ENCODE measurements around the gene TLE4.
"Not testable (repeated sequence)": the region's sequence is repeated elsewhere in the genome, so short reads cannot be mapped to it uniquely, and the experiment has no call there.

GRCh38 chr9:79544375-79544774 is 27.4 kb upstream of the TLE4 start:
- TF ChIP-seq, protein P1, sequence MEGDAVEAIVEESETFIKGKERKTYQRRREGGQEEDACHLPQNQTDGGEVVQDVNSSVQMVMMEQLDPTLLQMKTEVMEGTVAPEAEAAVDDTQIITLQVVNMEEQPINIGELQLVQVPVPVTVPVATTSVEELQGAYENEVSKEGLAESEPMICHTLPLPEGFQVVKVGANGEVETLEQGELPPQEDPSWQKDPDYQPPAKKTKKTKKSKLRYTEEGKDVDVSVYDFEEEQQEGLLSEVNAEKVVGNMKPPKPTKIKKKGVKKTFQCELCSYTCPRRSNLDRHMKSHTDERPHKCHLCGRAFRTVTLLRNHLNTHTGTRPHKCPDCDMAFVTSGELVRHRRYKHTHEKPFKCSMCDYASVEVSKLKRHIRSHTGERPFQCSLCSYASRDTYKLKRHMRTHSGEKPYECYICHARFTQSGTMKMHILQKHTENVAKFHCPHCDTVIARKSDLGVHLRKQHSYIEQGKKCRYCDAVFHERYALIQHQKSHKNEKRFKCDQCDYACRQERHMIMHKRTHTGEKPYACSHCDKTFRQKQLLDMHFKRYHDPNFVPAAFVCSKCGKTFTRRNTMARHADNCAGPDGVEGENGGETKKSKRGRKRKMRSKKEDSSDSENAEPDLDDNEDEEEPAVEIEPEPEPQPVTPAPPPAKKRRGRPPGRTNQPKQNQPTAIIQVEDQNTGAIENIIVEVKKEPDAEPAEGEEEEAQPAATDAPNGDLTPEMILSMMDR (IDR thresholded peaks at IDR 0.05), result not testable (repeated sequence)
- TF ChIP-seq POLR2A (IDR thresholded peaks at IDR 0.05), result not testable (repeated sequence)

Measured in Peyer's patch (tissue), 4 donors.